ENCODE data around the gene ULK4. TPM values are rescaled to one million over a fixed set of nuclear protein-coding genes. Genes with fewer than 3 reads are reported as not detected.

ULK4 gene
- total and polyA plus RNA-seq, 2 of the 4 experiments (the other 2 are of a cell fraction), result 2.7 to 5.0 TPM

DNA sequence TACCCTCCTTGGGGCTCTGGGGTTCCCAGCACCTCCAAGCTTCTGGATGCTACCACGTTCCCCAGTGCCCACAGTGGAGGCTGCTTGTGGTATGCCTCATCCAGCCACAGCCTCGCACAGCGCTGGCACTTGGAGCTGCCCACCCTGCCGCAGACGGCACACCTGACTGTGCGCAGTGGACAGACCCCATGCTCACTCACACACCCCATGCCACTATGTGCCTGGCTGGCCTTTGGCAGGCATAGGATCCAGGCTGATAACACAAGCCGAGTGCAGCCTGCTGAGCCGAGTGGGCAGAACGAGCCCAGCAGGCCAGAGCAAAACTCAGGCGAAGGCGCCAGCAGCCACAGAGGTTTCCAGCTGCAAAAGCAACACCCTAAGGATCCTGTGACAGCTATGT lies 311.5 kb downstream of the ULK4 start:
- Histone ChIP-seq H3K14ac (replicated peaks; ENCODE audit: low read depth, low read length) (no peak overlapping the region), H2BK15ac (ENCODE audit: low read depth, low read length) (no peak overlapping the region), H4K20me1 (ENCODE audit: insufficient read depth, low read length) (no peaks in the 10 kb centered on the region), H3K18ac (ENCODE audit: low read depth, low read length) (no peak overlapping the region), H3K4ac (ENCODE audit: low read depth, low read length) (no peak overlapping the region), H3K9me1 (ENCODE audit: insufficient read depth, low read length) (no peaks in the 10 kb centered on the region), H3K27me3 (ENCODE audit: control insufficient read depth, insufficient read depth, low read length) (no peaks in the 10 kb centered on the region), H3K79me1 (ENCODE audit: low read depth in 1 of 2, low read length in 2 of 2) (no peaks in the 10 kb centered on the region), H2BK20ac (ENCODE audit: low read depth, low read length) (no peak overlapping the region), H2AK5ac (ENCODE audit: low read depth, low read length) (no peak overlapping the region), H2BK120ac (ENCODE audit: low read depth, low read length) (no peak overlapping the region), H2AK9ac (replicated peaks; ENCODE audit: low read depth, low read length, poor library complexity) (peak overlapping the region; percentile 15), H3K4me3 (ENCODE audit: insufficient read depth, low read depth, low read length) (no peak overlapping the region), H2AFZ (replicated peaks; ENCODE audit: low read length, poor library complexity) (no peak overlapping the region), H3K36me3 (ENCODE audit: control insufficient read depth, insufficient read depth, low read length) (no peaks in the 10 kb centered on the region), H3K23ac (ENCODE audit: low read depth, low read length) (no peak overlapping the region), H4K8ac (ENCODE audit: low read depth in 2 of 2, low read length in 2 of 2) (no peak overlapping the region), H3K27ac (ENCODE audit: insufficient read depth, low read length) (no peak overlapping the region), H4K91ac (ENCODE audit: insufficient read depth, low read depth, low read length) (no peak overlapping the region), H3K9me3 (ENCODE audit: control insufficient read depth, insufficient read depth, low read length) (peaks cover 3% of the 10 kb centered on the region; the same call in 1 of the 2 replicates), H4K5ac (ENCODE audit: low read depth, low read length) (no peak overlapping the region), H2BK5ac (ENCODE audit: low read depth, low read length, poor library complexity, severe bottlenecking) (no peak overlapping the region), H3K4me1 (ENCODE audit: control insufficient read depth, insufficient read depth, low read length) (peaks cover 4% of the 10 kb centered on the region; the same call in 1 of the 2 replicates), H3K56ac (ENCODE audit: extremely low read depth, insufficient read depth, low read length) (no peak overlapping the region), H3K4me2 (ENCODE audit: low read depth, low read length) (no peak overlapping the region), H3K9ac (ENCODE audit: low read depth, low read length) (no peak overlapping the region)
- WGBS, 2 experiments (ENCODE audit: extremely low coverage in 2 of 2, insufficient read length in 1 of 2), result no CpG with 5 or more reads among the region's 11 CpGs
- intact Hi-C loops (cut with micrococcal nuclease), result no loop called here
- ChIA-PET POLR2A (ENCODE audit: unreplicated experiment) (no interaction called here), CTCF (no interaction called here)
- in situ Hi-C loops (cut with MboI; ENCODE audit: low sequenced_read_pairs), result no loop called here
- TF ChIP-seq, protein P1, sequence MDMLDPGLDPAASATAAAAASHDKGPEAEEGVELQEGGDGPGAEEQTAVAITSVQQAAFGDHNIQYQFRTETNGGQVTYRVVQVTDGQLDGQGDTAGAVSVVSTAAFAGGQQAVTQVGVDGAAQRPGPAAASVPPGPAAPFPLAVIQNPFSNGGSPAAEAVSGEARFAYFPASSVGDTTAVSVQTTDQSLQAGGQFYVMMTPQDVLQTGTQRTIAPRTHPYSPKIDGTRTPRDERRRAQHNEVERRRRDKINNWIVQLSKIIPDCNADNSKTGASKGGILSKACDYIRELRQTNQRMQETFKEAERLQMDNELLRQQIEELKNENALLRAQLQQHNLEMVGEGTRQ (IDR thresholded peaks at IDR 0.05; ENCODE audit: low read depth, low read length), result no peak
- TF ChIP-seq POLR2A (IDR thresholded peaks at IDR 0.05; ENCODE audit: low read depth, low read length) (no peak), MAFK (IDR thresholded peaks at IDR 0.05; ENCODE audit: low read depth, low read length) (no peak), CEBPB (IDR thresholded peaks at IDR 0.05; ENCODE audit: low read depth, low read length) (no peak), BHLHE40 (IDR thresholded peaks at IDR 0.05; ENCODE audit: low read depth, low read length) (no peak), NFE2L2 (IDR thresholded peaks at IDR 0.05; ENCODE audit: low read depth, low read length) (no peak), RCOR1 (IDR thresholded peaks at IDR 0.05; ENCODE audit: insufficient replicate concordance, low read length) (no peak), SMC3 (IDR thresholded peaks at IDR 0.05; ENCODE audit: low read depth, low read length) (no peak), MXI1 (IDR thresholded peaks at IDR 0.05; ENCODE audit: borderline replicate concordance, low read depth, low read length) (no peak), RFX5 (IDR thresholded peaks at IDR 0.05; ENCODE audit: low read depth, low read length) (no peak), FOS (IDR thresholded peaks at IDR 0.05; ENCODE audit: low read depth, low read length) (no peak), CHD1 (IDR thresholded peaks at IDR 0.05; ENCODE audit: low read depth, low read length) (no peak)
- TF ChIP-seq, protein P2, sequence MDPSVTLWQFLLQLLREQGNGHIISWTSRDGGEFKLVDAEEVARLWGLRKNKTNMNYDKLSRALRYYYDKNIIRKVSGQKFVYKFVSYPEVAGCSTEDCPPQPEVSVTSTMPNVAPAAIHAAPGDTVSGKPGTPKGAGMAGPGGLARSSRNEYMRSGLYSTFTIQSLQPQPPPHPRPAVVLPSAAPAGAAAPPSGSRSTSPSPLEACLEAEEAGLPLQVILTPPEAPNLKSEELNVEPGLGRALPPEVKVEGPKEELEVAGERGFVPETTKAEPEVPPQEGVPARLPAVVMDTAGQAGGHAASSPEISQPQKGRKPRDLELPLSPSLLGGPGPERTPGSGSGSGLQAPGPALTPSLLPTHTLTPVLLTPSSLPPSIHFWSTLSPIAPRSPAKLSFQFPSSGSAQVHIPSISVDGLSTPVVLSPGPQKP (IDR thresholded peaks at IDR 0.05; ENCODE audit: borderline replicate concordance, low read depth, low read length), result no peak
- TF ChIP-seq, protein P3, sequence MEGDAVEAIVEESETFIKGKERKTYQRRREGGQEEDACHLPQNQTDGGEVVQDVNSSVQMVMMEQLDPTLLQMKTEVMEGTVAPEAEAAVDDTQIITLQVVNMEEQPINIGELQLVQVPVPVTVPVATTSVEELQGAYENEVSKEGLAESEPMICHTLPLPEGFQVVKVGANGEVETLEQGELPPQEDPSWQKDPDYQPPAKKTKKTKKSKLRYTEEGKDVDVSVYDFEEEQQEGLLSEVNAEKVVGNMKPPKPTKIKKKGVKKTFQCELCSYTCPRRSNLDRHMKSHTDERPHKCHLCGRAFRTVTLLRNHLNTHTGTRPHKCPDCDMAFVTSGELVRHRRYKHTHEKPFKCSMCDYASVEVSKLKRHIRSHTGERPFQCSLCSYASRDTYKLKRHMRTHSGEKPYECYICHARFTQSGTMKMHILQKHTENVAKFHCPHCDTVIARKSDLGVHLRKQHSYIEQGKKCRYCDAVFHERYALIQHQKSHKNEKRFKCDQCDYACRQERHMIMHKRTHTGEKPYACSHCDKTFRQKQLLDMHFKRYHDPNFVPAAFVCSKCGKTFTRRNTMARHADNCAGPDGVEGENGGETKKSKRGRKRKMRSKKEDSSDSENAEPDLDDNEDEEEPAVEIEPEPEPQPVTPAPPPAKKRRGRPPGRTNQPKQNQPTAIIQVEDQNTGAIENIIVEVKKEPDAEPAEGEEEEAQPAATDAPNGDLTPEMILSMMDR (conservative IDR thresholded peaks at IDR 0.05; ENCODE audit: low read depth, low read length), result no peak
- BruUV-seq (replicated peaks), result no TSS peak
- dilution Hi-C loops (cut with HindIII; ENCODE audit: low sequenced_read_pairs, unreplicated experiment), result no loop called here
- no peak for DNase-seq
- no peak for ATAC-seq (ENCODE audit: low read depth)
